Panc1 (cell line): ENCODE measurements around the gene CSMD2.

ENCODE experiments used
- CTCF ChIP-seq: fragments of 450-650 bp; IDR thresholded peaks from 2 replicates; pipeline ENCODE4 v1.5.1; 2017; ENCODE audit warnings: mild to moderate bottlenecking
- POLR2AphosphoS5 ChIP-seq: IDR thresholded peaks from 2 replicates; pipeline ENCODE4 v1.6.1; 2012; ENCODE audit warnings: mild to moderate bottlenecking, low read depth, low read length, moderate library complexity
- REST ChIP-seq, 2 experiments: IDR thresholded peaks; 2 replicates each; pipeline ENCODE4 v1.6.1; 2011 to 2012; ENCODE audit warnings: low read depth in 2 of 2, control low read depth in 1 of 2, low read length in 1 of 2, mild to moderate bottlenecking in 1 of 2, moderate library complexity in 1 of 2; ENCODE audit not compliant: insufficient read depth in 1 of 2
- SIN3A ChIP-seq: IDR thresholded peaks from 2 replicates; pipeline ENCODE4 v1.6.1; 2012; ENCODE audit warnings: low read depth, mild to moderate bottlenecking, low read length, moderate library complexity, borderline replicate concordance; ENCODE audit not compliant: insufficient read depth
- TCF7L2 ChIP-seq: IDR thresholded peaks from 2 replicates; pipeline ENCODE4 v1.6.1; 2011; ENCODE audit warnings: mild to moderate bottlenecking, low read depth, low read length, inconsistent platforms

GRCh38 chr1:33745942-33746341 lies 419.1 kb downstream of the CSMD2 start:
- TF ChIP-seq REST (IDR thresholded peaks at IDR 0.05; ENCODE audit: insufficient read depth in 1 of 2, low read depth in 2 of 2, low read length in 1 of 2) = no peak
- TF ChIP-seq CTCF = no peak
- no peak for TF ChIP-seq POLR2AphosphoS5
- TF ChIP-seq SIN3A = no peak
- TF ChIP-seq TCF7L2 = no peak
